ENCODE data around the gene ZNF598.

Gene ZNF598

DNA sequence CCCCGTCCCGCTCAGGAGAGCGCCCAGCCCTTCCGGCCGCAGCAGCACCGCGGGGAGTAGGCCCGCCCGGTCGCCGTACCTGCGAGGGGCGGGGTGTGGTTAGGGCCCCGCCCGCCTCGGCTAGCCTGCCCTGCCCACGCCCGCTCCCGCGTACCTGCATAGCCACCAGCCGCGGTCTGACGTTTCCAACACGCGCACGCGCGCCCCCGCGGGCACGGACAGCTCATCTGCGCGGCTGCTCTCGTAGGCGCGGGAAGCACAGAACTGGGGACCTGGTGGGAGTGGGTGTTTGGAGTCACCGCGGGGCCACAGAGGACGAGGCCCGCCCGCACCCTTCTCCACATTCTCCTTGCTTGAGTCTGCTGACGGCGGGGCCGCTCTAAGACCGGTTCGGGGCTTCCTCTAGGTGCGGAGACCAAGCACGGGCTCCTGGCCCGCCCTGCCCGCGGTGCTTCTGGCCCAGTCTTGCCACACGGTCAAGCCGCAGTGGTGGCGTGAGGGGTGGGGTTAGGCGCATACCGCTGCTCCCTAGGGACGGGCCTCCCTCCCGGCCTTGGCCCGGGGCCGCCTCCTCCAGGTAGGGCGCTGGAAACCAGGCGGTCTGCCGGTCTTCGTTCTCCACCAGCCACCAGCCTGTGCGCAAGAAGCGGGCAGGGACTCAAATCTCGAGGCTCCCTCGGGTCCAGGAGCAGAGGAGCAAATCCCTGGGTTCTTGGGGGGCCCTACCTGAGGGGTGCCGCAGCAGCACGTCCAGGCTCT lies 30.2 kb downstream of the ZNF598 start:
- H3K27ac ChIP-seq: peak overlapping the region; percentile 53
- peak; percentile 18 for DNase-seq (ENCODE audit: low read depth, low spot score)

DNA sequence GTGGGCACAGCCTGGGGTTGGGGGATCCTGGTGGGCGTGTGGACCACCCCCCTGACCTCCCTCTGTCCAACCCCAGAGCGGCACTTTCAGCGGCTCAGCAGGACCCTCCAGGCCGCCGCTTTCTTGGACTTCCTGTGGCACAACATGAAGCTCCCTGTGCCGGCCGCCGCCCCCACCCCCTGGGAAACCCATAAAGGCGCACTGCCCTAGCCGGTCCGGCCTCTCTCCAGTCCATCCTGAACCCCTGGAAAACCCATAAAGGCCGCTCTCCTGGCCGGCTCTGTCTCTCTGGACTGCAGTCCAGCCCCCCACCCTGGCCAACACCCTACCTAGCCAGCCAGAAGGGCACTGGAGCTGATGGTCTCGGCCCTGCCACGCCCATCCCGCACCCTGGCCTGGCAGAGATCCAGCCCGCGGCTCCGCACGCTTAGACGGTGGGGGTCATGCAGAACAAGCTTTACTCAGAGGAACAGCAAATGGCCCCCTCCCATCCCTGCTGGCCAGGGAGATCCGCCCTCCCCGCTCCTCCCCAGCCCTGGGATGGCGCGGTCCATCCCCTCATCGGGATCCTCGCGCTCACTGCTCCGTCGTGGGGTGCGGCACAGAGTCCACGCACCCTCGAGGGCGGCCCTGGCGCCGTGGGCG lies 31.0 kb downstream of the ZNF598 start:
- peak overlapping the region; percentile 53 for H3K27ac ChIP-seq
- no peak for DNase-seq (ENCODE audit: low read depth, low spot score)

DNA sequence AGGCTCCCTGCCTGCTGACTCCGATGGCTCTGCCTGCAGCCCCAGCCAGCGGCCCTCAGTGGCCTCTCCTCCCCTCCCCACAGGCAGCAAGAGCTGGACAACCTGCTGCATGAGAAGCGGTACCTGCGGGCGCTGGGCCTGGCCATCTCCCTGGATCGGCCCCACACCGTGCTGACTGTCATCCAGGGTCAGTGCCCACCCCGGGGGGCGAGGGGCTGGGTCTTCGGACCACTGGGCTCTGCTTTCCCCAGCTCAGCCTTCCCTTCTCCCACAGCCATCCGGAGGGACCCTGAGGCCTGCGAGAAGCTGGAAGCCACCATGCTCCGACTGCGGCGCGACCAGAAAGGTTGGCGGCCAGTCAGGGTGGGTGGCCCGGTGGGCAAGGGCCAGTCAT lies 31.7 kb downstream of the ZNF598 start:
- DNase-seq (ENCODE audit: low read depth, low spot score): no peak
- H3K27ac ChIP-seq: no peak overlapping the region

DNA sequence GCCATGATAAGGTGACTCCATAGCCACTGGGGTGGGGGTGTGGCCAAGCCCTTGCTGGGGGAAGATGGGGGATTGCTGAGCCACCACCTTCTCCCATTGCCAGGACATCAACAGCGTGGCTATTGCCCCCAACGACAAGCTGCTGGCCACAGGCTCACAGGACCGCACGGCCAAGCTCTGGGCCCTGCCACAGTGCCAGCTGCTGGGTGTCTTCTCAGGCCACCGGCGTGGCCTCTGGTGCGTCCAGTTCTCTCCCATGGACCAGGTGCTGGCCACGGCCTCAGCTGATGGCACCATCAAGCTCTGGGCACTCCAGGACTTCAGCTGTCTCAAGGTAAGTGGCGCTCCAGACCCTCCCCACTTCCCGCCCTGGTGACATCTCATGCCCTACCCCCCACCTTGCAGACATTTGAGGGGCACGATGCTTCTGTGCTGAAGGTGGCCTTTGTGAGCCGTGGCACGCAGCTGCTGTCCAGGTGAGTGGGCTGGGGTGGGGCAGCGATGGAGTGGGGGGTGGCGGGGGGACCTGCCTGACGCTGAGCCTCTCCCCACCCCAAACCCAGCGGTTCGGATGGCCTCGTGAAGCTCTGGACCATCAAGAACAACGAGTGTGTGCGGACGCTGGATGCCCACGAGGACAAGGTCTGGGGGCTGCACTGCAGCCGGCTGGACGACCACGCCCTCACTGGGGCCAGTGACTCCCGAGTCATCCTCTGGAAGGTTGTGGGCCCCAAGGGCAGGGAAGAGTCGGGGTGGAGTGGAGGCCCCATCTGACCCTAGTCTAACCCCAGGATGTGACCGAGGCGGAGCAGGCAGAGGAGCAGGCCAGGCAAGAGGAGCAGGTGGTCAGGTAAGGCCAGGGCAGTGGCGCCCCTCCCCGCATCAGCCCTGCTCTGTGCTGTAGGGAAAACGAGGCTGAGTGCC lies 32.4 kb downstream of the ZNF598 start:
- H3K27ac ChIP-seq: no peak overlapping the region
- DNase-seq (ENCODE audit: low read depth, low spot score): no peak

DNA sequence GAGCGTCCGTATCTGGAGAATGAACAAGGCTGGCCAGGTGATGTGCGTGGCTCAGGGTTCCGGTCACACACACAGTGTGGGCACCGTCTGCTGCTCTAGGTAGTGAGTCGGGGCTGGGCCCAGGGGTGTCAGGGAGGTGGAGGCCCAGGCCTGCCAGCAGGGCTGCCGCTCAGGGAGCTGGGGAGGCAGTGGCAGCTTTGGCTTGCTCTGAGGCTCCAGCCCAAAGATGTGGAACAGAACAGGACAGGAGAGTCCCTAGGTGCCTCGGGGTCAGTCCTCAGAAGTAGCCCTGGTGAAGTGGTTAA lies 33.5 kb downstream of the ZNF598 start:
- no peak overlapping the region for H3K27ac ChIP-seq
- DNase-seq (ENCODE audit: low read depth, low spot score): no peak

DNA sequence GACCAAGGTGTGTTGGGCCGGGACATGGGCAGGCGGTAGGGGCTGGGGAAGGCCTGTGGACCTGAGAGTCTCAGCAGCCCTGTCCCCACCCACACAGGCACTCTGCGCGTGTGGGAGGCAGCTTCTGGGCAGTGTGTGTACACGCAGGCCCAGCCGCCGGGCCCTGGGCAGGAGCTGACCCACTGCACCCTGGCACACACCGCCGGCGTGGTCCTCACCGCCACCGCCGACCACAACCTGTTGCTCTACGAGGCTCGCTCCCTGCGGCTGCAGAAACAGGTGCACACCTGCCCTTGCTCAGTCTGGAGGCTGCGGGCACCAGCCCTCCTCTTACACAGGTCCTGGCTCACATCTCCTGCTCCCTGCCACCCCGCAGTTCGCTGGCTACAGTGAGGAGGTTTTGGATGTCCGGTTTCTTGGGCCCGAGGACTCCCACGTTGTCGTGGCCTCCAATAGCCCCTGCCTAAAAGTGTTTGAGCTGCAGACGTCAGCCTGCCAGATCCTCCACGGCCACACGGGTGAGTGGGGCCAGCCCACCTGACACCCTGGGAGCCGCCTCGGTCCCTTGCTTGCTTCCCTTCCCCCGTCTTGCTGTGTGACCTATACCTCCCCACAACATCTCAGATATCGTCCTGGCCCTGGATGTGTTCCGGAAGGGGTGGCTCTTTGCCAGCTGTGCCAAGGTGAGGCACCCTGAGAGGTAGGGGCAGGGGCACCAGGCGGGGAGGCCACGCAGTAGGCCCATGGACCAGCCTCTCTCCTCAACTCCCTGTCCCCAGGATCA lies 34.0 kb downstream of the ZNF598 start:
- DNase-seq (ENCODE audit: low read depth, low spot score): no peak

DNA sequence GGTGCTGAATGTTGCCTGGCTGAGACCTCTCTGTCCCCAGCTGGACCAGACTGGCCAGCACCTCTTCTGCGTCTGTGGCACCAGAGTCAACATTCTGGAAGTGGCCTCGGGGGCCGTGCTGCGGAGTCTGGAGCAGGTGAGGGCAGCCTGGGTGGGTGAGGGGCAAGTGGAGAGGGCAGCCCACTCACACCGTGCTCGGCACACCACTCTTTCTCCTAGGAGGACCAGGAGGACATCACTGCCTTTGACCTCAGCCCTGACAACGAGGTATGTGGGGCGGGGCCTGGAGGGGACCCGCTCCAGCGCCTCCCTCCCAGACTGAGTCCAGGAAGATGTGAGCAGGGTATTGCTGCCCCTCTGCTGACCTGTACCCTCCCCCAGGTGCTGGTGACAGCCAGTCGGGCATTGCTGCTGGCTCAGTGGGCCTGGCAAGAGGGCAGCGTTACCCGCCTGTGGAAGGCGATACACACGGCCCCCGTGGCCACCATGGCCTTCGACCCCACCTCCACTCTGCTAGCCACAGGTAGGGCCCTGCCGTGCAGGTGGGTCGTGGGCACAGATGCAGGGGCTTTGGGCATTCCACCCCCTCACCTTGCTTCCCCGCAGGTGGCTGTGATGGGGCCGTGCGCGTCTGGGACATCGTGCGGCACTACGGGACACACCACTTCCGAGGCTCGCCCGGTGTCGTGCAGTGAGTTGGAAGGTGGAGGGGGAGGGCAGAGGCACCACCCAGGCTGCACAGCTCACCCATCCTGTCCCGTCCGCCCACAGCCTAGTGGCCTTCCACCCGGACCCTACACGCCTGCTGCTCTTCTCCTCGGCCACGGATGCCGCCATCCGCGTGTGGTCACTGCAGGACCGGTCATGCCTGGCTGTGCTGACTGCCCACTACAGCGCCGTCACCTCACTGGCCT lies 35.2 kb downstream of the ZNF598 start:
- H3K27ac ChIP-seq: no peak overlapping the region
- DNase-seq (ENCODE audit: low read depth, low spot score): no peak

More for the DNA sequence above, 34.0 kb downstream of the ZNF598 start:
- no peak overlapping the region for H3K27ac ChIP-seq

DNA sequence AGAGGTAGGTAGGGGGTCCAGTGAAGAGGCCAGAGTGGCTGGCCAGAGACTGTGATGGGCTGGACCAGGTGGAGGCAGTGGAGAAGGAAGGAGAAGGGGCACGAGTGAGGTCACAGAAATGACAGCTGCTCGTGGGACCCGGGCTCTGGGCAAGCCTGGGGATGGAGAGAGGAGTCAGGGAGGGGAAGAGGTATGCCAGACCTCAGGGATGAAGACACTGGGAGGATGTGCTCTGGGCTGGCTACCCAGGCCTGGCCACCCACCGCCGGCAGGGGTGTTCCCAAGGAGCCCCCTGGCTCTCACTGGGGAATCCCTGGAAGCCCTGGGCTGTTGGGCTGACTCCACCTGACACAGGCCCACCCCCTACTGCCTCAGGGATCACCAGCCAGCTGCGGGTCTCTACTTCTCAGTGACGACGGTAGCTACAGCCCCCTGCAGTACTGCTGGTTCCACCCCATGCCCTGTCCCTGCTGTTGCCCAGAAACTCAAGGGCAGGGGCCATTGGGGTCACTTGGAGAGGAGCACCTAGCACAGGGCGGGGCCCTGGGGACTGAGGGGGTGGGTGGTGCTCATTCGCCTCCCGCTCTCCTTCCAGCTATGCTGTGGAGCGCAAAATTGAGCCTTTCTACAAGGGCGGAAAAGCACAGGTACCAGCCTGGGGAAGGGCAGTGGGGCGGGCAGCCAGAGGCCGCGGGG lies 36.0 kb downstream of the ZNF598 start:
- no peak overlapping the region for H3K27ac ChIP-seq
- no peak for DNase-seq (ENCODE audit: low read depth, low spot score)

DNA sequence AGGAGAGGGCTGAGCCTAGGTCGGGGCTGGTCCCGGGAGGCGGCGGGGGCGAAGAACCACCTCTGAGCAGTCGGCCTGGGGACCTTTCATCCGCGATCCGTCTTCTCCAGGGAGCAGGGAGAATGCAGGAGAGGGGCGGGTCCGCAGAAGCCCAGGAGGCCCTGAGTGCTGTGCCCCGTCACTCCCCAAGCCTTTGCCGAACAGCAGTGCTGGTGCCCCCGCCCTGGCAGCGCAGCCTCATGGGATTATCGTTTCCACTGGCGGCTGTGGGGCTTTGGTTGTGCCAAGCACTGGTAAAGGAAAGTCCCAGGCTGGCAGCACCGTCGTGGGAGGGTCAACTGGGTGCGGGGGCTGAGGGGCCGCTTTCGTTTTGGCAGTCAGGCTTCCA lies 37.1 kb downstream of the ZNF598 start:
- DNase-seq (ENCODE audit: low read depth, low spot score): no peak
- H3K27ac ChIP-seq: peak overlapping the region; percentile 90

DNA sequence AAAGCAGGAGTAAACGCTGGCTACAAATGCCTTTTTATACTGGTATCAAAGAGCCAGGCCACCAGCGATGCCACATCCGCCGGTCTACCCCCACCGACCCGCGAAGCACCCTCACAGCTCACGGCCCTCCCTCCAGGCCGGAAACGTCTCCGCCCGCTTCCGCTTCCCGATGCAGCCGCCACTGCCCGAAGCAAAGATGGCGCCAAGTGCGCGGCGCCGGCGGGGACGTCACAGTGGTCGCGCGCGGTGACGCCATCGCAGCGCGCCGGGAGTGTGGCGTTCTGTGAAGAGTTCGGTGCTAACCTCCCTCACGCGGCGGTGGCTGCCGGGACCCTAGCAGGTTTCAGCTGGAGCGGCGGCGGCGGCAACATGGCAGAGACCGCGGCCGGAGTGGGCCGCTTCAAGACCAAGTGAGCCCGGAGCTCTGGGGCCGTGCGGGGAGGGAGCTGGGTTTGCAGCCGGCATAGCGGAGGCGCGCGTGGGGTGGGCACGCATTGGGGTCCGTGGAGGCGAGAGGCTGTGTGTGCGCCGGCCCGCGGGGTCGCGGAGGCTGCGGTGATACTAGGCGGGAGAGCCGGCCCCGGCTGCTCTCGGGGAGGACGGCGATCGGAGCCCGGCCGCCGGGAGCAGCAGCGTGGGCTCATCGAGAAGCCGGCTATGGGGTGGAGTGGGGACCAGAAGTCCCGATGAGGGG lies 37.7 kb downstream of the ZNF598 start, which contains the start of gene TBL3:
Gene TBL3 (plus strand): TSS at position 258 of the 694 bp plus-strand sequence. CDS start 112 bp downstream, at position 370.
- peak within 1 kb of the TSS; percentile 90 for H3K27ac ChIP-seq
- peak; percentile 52 for DNase-seq (ENCODE audit: low read depth, low spot score)

DNA sequence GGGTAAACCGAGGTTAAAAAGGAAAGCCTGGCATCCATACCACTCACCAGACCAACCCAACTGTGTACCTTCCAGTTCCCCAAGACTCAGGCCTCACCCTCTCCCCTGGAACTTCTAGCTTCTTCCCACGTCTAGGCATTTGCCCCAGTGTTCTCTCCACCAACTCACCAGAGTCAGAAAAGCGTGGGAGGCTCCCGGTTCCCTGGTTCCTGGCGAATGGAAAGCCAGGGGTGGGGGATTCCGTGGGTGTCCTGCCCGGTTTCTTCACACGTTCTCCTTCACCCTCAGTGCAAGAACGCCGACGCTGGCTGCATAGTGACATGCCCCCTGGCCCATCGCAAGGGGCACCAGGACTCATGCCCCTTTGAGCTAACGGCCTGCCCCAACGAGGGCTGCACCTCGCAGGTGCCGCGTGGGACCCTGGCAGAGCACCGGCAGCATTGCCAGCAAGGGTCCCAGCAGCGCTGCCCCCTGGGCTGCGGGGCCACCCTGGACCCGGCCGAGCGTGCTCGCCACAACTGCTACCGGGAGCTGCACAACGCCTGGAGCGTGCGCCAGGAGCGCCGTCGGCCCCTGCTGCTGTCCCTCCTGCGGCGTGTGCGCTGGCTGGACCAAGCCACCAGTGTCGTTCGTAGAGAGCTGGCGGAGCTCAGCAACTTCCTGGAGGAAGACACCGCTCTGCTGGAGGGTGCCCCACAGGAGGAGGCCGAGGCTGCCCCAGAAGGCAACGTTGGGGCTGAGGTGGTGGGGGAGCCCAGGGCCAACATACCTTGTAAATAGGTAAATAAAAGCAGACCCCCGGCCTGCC lies 41.3 kb downstream of the ZNF598 start:
- H3K27ac ChIP-seq: no peak overlapping the region

DNA sequence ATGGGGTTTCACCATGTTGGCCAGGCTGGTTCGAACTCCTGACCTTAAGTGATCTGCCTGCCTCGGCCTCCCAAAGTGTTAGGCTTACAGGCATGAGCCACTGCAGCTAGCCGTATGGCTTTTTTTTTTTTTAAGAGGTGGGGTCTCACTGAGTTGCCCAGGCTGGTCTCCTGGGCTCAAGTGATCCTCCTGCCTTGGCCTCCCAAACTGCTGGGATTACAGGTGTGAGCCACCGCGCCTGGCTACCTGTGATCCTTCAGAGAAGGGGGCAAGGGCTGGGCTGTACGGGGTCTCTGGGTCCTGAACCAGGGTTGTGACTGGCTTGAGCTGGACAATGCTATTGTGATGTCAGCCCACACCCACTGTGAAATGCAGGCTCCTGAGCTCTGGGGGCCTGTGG lies 43.2 kb downstream of the ZNF598 start, which contains the start of gene RNF151:
Gene RNF151 (plus strand): TSS at position 397 of the 400 bp plus-strand sequence. CDS start 26 bp downstream, outside the sequence.
- H3K27ac ChIP-seq: no peak within 1 kb of the TSS
- DNase-seq (ENCODE audit: low read depth, low spot score): no peak

More for the DNA sequence above, 41.3 kb downstream of the ZNF598 start:
- no peak for DNase-seq (ENCODE audit: low read depth, low spot score)

DNA sequence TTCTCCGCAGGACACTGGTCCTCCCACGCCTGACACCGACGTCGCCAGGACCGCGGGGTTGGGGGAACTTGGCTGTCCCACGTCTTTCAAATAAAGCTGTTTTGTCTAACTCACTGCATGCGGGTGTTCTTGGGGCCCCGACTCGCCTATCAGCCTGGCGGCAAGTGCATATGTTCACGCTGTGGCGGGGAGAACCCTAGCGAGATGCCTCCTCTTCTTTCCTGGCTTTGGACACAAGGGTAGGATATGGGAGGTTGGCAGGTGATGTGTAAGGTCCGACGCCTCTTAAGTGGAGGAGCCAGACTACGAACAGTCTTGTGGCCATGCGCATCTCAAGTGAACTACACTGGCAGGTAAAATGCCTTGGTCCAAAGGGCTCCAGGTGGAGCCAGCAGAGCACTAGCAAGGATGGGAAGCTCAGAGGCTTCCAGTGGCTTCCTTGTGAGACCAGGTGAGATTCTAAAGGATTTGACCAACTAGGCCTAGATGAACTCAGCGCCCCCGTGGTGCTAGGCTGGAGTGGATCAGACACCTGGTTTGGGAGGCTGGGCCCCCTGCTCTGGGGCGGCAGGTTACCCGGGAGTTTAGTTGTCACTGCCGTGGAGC lies 44.1 kb downstream of the ZNF598 start:
- no peak for DNase-seq (ENCODE audit: low read depth, low spot score)
- H3K27ac ChIP-seq: peak overlapping the region; percentile 94

DNA sequence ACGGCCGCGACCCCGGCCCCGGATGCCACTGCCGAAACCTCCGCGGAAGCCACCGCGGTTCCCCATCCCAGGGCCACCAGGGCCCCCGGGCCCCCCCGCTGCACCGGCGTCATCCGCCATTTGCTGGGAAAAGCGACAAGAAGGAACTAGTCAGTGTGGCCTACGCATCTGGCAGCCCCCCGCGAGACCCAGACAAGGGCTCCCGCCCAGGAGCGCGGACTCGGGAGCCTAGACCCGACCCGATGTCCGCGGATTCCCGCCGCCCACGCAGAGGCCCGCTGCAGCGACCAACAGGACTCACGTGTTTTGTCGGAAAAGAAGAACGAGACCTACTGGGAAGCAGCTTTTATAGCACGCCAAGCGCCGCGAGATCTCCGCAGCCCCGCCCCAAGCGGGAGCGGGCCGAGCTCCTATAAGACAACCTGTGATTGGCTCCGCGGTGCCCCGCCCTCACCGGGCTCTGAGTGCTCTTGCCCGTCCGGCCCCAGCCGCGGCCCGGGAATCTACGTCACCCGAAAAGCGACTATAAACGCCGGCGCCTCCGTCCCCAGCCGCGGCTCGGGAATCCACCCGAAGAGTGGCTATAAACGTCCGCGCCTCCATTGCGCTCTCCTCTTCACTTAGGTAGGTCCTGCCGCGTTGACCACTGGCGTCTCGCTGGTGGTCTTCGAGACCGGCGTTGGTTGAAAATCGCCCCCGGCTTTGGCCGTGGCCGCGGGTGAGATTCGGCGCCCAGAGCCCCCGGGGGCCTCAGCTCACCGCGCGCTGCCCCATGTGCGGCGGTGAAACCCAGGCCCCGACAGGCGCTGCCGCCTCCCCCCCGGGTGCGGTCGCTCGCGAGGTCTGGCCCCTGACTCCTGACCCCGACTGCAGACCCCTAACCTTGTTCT lies 44.9 kb downstream of the ZNF598 start, which contains the start of gene RPS2:
Gene RPS2 (minus strand): TSS at position 321 of the 890 bp plus-strand sequence. CDS start 201 bp downstream, at position 120.
- peak within 1 kb of the TSS; percentile 94 for H3K27ac ChIP-seq
- peak; percentile 90 for DNase-seq (ENCODE audit: low read depth, low spot score)

DNA sequence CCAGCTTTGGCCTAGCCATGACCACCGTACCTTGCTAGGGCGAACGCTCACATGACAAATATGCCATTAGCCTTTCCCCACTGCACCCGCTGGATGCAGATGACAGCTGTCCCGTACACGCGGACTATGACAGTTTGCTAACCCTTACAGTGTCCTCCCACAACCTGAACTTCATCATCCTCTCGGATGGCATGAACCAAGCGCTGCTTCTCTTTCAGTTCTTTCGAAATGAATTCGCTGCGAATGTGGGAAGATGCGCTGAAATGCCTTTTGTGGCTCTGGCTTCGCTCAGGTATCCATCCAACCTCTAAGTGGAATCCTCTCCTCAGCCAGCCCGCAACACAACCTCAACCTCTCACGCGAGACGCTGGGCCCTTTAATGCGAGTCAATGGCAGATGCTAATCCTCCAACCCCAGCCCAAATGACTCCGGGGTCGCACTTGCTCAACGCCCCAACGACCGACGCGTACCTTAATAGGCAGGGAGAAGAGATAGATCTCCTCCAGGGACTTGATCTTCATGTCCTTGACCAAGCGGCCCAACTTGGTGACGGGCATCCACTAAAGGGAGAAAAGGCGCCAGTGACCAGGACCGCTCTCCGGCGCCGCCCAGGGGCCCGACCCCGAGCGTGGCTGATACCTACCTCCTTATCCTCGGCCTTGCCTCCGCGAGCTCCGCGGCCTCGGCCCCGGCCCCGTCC lies 45.7 kb downstream of the ZNF598 start:
- peak overlapping the region; percentile 94 for H3K27ac ChIP-seq
- DNase-seq (ENCODE audit: low read depth, low spot score): no peak

Data from epithelial cell of prostate (primary cell).